NCI-H524 (cell line): ENCODE data around the gene CUL4A.
A peak's percentile ranks its signal among the peaks of the same experiment; 100 is the strongest.
"Not testable (repeated sequence)": the region's sequence is repeated elsewhere in the genome, so short reads cannot be mapped to it uniquely, and the experiment has no call there.

Experiments
- DNase-seq, 2 experiments: peaks; one replicate each; lab custom pipeline; 2025; lab: John Stamatoyannopoulos, UW

The CUL4A gene

GRCh38 chr13:113238536-113238935 is 29.1 kb downstream of the CUL4A start:
- DNase-seq, result no peak

GRCh38 chr13:113239357-113239756 is 29.9 kb downstream of the CUL4A start:
- DNase-seq, result no peak

GRCh38 chr13:113239986-113240385 is 30.6 kb downstream of the CUL4A start:
- DNase-seq, result no peak

GRCh38 chr13:113241623-113242022 is 32.2 kb downstream of the CUL4A start:
- not testable (repeated sequence) for DNase-seq

- no peak for DNase-seq
These were observed 34.4 kb downstream of the CUL4A start for GRCh38 chr13:113243847-113244246.

- no peak for DNase-seq
These were observed 36.7 kb downstream of the CUL4A start for GRCh38 chr13:113245849-113246796.

GRCh38 chr13:113252516-113253095 is 43.2 kb downstream of the CUL4A start:
- DNase-seq, result no peak

GRCh38 chr13:113257908-113258307 is 48.5 kb downstream of the CUL4A start:
- not testable (repeated sequence) for DNase-seq

- no peak for DNase-seq
These were observed 49.1 kb downstream of the CUL4A start for GRCh38 chr13:113258321-113259054.

GRCh38 chr13:113260996-113261395 is 51.6 kb downstream of the CUL4A start:
- DNase-seq, result no peak

GRCh38 chr13:113263016-113263415 is 53.6 kb downstream of the CUL4A start:
- DNase-seq, result not testable (repeated sequence)

GRCh38 chr13:113267642-113268405 is 58.4 kb downstream of the CUL4A start:
- DNase-seq, result no peak

- no peak for DNase-seq
These were observed 62.6 kb downstream of the CUL4A start for GRCh38 chr13:113272031-113272430.

- DNase-seq, result no peak
These were observed 63.3 kb downstream of the CUL4A start for GRCh38 chr13:113272701-113273181.

GRCh38 chr13:113273321-113273720 is 63.9 kb downstream of the CUL4A start:
- DNase-seq, result no peak

- DNase-seq, result peak in 1 of 2 experiments; percentile 16
These were observed 64.6 kb downstream of the CUL4A start for GRCh38 chr13:113273851-113274590.

- DNase-seq, result no peak
These were observed 65.3 kb downstream of the CUL4A start for GRCh38 chr13:113274721-113275120.

GRCh38 chr13:113275387-113275786 is 66.0 kb downstream of the CUL4A start:
- peak in 1 of 2 experiments; percentile 23 for DNase-seq

- DNase-seq, result no peak
These were observed 70.7 kb downstream of the CUL4A start for GRCh38 chr13:113280126-113280525.

GRCh38 chr13:113283904-113284303 is 74.5 kb downstream of the CUL4A start:
- DNase-seq, result no peak

GRCh38 chr13:113288880-113289279 is 79.5 kb downstream of the CUL4A start:
- DNase-seq, result no peak
